Measurements from ENCODE around the gene PARP1. TPM values are rescaled to one million over a fixed set of nuclear protein-coding genes. Genes with fewer than 3 reads are reported as not detected.

PARP1 gene
- total RNA-seq, 4 donors from 2014 or later, result 56.1 to 119 (median 85.0) TPM

DNA sequence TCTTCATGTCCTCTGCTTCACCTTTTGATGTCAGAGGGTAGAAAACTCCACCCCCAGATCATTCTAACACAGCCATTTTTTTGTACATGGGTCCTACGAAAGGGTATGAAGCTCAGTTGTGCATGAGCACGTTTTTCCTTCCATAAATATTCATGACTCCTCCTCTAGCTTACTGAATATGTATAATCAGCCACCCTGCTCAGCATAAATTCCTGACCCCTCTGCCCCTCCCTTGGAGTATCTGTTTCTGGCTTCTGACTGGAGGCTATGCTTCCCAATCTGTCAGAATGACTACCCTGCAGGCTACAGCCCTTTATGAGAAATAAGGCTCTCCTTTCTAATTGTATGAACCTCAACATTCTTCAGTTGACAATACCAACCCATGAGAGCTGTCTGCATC lies 42.8 kb upstream of the PARP1 start:
- intact Hi-C loops (cut with DNase I), result no loop called here
- Histone ChIP-seq H3K9me3 (no peaks in the 10 kb centered on the region), H3K36me3 (no peaks in the 10 kb centered on the region), H3K4me3 (no peak overlapping the region), H3K27ac (no peak overlapping the region), H3K4me1 (no peaks in the 10 kb centered on the region), H3K27me3 (peaks cover 0 to 10% (median 0%) of the 10 kb centered on the region in 4 donors)
- WGBS, 2 donors, result 71 to 75% methylated on average over 2 of the region's 2 CpGs
- no peak for TF ChIP-seq POLR2A (IDR thresholded peaks at IDR 0.05)
- TF ChIP-seq, protein P1, sequence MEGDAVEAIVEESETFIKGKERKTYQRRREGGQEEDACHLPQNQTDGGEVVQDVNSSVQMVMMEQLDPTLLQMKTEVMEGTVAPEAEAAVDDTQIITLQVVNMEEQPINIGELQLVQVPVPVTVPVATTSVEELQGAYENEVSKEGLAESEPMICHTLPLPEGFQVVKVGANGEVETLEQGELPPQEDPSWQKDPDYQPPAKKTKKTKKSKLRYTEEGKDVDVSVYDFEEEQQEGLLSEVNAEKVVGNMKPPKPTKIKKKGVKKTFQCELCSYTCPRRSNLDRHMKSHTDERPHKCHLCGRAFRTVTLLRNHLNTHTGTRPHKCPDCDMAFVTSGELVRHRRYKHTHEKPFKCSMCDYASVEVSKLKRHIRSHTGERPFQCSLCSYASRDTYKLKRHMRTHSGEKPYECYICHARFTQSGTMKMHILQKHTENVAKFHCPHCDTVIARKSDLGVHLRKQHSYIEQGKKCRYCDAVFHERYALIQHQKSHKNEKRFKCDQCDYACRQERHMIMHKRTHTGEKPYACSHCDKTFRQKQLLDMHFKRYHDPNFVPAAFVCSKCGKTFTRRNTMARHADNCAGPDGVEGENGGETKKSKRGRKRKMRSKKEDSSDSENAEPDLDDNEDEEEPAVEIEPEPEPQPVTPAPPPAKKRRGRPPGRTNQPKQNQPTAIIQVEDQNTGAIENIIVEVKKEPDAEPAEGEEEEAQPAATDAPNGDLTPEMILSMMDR (IDR thresholded peaks at IDR 0.05), result no peak
- DNase-seq, result no peak

DNA sequence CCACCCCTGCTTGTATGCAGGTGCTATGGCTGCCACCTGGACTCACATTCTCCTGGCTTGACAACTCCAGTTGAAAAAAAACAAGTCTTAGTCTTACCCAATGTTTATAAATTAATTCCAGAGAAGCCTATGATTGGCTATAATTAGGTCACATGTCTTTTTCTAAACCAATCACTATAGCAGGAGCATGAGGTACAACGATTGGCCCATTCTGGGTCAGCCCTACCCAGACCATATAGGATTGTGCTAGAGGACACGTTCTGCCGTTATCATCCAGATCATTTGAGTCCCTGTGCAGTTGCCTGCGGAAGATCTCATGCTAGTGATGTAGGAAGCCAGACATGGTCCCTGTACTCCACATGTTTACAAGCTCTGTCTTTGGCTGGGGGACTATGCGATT lies 41.9 kb upstream of the PARP1 start:
- H3K9me3 ChIP-seq, result no peaks in the 10 kb centered on the region
- H3K27me3 ChIP-seq, result peaks cover 0 to 10% (median 0%) of the 10 kb centered on the region in 4 donors
- DNase-seq, result no peak
- no peak overlapping the region for H3K4me3 ChIP-seq
- intact Hi-C loops (cut with DNase I), result no loop called here
- no peak overlapping the region for H3K27ac ChIP-seq
- no peak for TF ChIP-seq POLR2A (IDR thresholded peaks at IDR 0.05)
- TF ChIP-seq, protein P1 (IDR thresholded peaks at IDR 0.05), result no peak
- 46 to 80% methylated on average over 4 to 5 of the region's 5 CpGs for WGBS, 2 donors
- H3K4me1 ChIP-seq, result no peaks in the 10 kb centered on the region
- H3K36me3 ChIP-seq, result no peaks in the 10 kb centered on the region

DNA sequence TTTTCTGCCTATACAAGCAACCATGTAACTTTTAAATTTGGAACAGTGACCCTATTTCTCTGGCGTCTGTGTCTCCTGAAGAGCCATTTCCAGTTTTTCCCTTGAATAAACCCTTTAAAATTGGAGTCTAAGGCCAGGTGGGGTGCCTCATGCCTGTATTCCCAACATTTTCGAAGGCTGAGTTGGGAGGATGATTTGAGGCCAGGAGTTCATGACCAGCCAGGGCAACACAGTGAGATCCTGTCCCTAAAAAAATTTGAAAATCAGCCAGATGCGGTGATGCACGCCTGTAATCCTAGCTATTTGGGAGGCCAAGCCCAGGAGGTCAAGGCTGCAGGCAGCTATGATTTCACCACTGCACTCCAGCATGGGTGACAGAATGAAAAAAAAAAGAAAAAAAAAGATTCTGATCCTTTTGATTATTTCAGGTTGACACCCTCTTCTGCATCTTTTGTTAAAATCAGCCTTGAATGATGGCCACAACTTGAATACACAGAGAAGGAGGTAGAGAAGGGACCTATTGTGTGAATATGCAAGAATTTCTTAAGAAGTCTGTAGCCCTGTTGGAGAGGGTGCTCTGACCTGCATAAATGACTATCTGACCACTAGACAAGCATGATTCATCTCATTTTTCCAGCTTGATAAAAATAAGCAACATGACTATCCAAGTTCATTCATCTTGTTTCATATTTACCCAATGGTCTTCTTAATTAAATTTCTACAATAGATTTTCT lies 40.2 kb upstream of the PARP1 start:
- no peaks in the 10 kb centered on the region for H3K4me1 ChIP-seq
- no peaks in the 10 kb centered on the region for H3K9me3 ChIP-seq
- no peaks in the 10 kb centered on the region for H3K36me3 ChIP-seq
- H3K27ac ChIP-seq, result no peak overlapping the region
- TF ChIP-seq, protein P1 (IDR thresholded peaks at IDR 0.05), result no peak
- TF ChIP-seq POLR2A (IDR thresholded peaks at IDR 0.05), result no peak
- intact Hi-C loops (cut with DNase I), result no loop called here
- no peak overlapping the region for H3K4me3 ChIP-seq
- WGBS, 2 donors, result 57 to 60% methylated on average over 4 of the region's 4 CpGs
- no peak for DNase-seq
- H3K27me3 ChIP-seq, result peaks cover 0 to 10% (median 0%) of the 10 kb centered on the region in 4 donors

DNA sequence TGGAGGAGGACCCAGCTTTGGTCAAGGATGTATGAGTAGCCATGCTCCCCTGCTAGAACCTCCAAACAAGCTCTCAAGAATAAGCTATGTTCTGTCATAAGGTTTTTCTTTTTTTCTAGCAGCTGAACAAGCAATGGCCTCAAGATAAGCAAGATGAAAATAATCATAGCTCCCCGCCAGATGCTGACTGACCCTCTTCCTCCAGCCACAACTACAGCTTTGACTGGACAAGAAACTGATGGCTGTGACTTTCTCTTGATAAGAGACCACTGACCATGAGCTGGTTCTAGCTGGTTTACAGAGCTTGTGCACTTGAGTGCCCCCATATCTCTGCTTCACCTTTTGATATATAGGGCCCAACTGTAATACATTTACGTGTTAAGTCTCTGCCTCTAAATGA lies 38.2 kb upstream of the PARP1 start:
- DNase-seq, result no peak
- intact Hi-C loops (cut with DNase I), result no loop called here

DNA sequence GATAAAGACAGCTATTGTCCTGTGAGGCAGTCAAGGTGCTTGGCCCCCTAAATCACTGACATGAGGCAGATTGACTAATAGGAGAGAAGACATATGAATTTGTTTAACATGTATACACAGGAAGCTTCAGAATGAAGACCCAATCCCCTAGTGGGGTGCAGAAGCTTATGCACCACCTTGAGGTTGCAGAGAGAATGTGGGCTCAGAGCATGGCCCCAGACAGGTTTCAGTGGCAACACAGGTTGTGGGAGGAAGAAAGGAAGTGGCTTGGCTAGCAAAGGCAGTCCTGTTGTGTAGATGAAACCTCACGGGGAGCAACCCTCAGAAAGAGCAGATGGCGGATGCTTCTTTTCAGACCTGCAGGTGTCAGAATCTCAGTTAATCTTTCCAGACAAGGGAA lies 37.0 kb upstream of the PARP1 start:
- TF ChIP-seq POLR2A (IDR thresholded peaks at IDR 0.05), result no peak
- TF ChIP-seq, protein P1 (IDR thresholded peaks at IDR 0.05), result peak in 1 of 6 experiments; percentile 14
- Histone ChIP-seq H3K36me3 (no peaks in the 10 kb centered on the region), H3K27ac (no peak overlapping the region), H3K4me1 (no peaks in the 10 kb centered on the region), H3K27me3 (peaks cover 0 to 10% (median 0%) of the 10 kb centered on the region in 4 donors), H3K4me3 (no peak overlapping the region), H3K9me3 (no peaks in the 10 kb centered on the region)
- DNase-seq, result peak; percentile 4
- 61 to 77% methylated on average over 2 of the region's 2 CpGs for WGBS, 2 donors
- intact Hi-C loops (cut with DNase I), result no loop called here

More for the DNA sequence above, 38.2 kb upstream of the PARP1 start:
- no peaks in the 10 kb centered on the region for H3K9me3 ChIP-seq
- no peak overlapping the region for H3K4me3 ChIP-seq
- no peaks in the 10 kb centered on the region for H3K4me1 ChIP-seq
- H3K27ac ChIP-seq, result no peak overlapping the region
- TF ChIP-seq, protein P1 (IDR thresholded peaks at IDR 0.05), result no peak
- no peak for TF ChIP-seq POLR2A (IDR thresholded peaks at IDR 0.05)
- WGBS, 2 donors, result 87 to 89% methylated on average over 2 of the region's 2 CpGs
- no peaks in the 10 kb centered on the region for H3K36me3 ChIP-seq
- peaks cover 0 to 10% (median 0%) of the 10 kb centered on the region in 4 donors for H3K27me3 ChIP-seq

Measured in esophagus squamous epithelium (tissue), 5 donors.